IPS-18c (cell line): ENCODE measurements around the gene DUSP21.
"Not testable (repeated sequence)": the region's sequence is repeated elsewhere in the genome, so short reads cannot be mapped to it uniquely, and the experiment has no call there.

Source experiments
- H3K4me3 ChIP-seq: 2 replicates; pipeline ENCODE4 v1.7.0; 2013; ENCODE audit warnings: low read depth, mild to moderate bottlenecking, low read length, moderate library complexity; ENCODE audit not compliant: insufficient read depth
- H3K9me3 ChIP-seq: one replicate; pipeline ENCODE4 v1.6.1; 2013; ENCODE audit warnings: mild to moderate bottlenecking, low read length, moderate library complexity; ENCODE audit not compliant: control insufficient read depth, insufficient read depth

Gene DUSP21

GRCh38 chrX:44873415-44874276 lies 29.8 kb downstream of the DUSP21 start:
- Histone ChIP-seq H3K4me3 (peak overlapping the region; percentile 67), H3K9me3 (peaks cover 2% of the 10 kb centered on the region)

- peak overlapping the region; percentile 67 for H3K4me3 ChIP-seq
- peaks cover 2% of the 10 kb centered on the region for H3K9me3 ChIP-seq
These were observed 30.8 kb downstream of the DUSP21 start for GRCh38 chrX:44874420-44875184.

- H3K9me3 ChIP-seq: peaks cover 2% of the 10 kb centered on the region
- H3K4me3 ChIP-seq: peak overlapping the region; percentile 67; the same call in 1 of the 2 replicates
These were observed 31.3 kb downstream of the DUSP21 start for GRCh38 chrX:44875185-44875489.

- Histone ChIP-seq H3K4me3 (no peak overlapping the region), H3K9me3 (peaks cover 2% of the 10 kb centered on the region)
These were observed 32.3 kb downstream of the DUSP21 start for GRCh38 chrX:44876086-44876485.

- Histone ChIP-seq H3K4me3 (no peak overlapping the region), H3K9me3 (peaks cover 2% of the 10 kb centered on the region)
These were observed 32.9 kb downstream of the DUSP21 start for GRCh38 chrX:44876767-44877166.

GRCh38 chrX:44878780-44879179 lies 35.0 kb downstream of the DUSP21 start:
- Histone ChIP-seq H3K4me3 (no peak overlapping the region), H3K9me3 (peaks cover 2% of the 10 kb centered on the region)

GRCh38 chrX:44881549-44881948 lies 37.7 kb downstream of the DUSP21 start:
- Histone ChIP-seq H3K4me3 (no peak overlapping the region), H3K9me3 (peaks cover 2% of the 10 kb centered on the region)

GRCh38 chrX:44882635-44883034 lies 38.8 kb downstream of the DUSP21 start:
- Histone ChIP-seq H3K9me3 (peaks cover 2% of the 10 kb centered on the region), H3K4me3 (no peak overlapping the region)

GRCh38 chrX:44884944-44885343 lies 41.1 kb downstream of the DUSP21 start:
- Histone ChIP-seq H3K9me3 (peaks cover 2% of the 10 kb centered on the region), H3K4me3 (no peak overlapping the region)

GRCh38 chrX:44889824-44890223 lies 46.0 kb downstream of the DUSP21 start:
- Histone ChIP-seq H3K4me3 (no peak overlapping the region), H3K9me3 (peaks cover 5% of the 10 kb centered on the region)

GRCh38 chrX:44890247-44890646 lies 46.4 kb downstream of the DUSP21 start:
- no peak overlapping the region for H3K4me3 ChIP-seq
- H3K9me3 ChIP-seq: peaks cover 5% of the 10 kb centered on the region

- H3K4me3 ChIP-seq, H3K9me3 ChIP-seq: not testable (repeated sequence)
These were observed 46.9 kb downstream of the DUSP21 start for GRCh38 chrX:44890687-44891086.

GRCh38 chrX:44891642-44892041 lies 47.8 kb downstream of the DUSP21 start:
- no peak overlapping the region for H3K4me3 ChIP-seq
- peaks cover 5% of the 10 kb centered on the region for H3K9me3 ChIP-seq
